NCI-H82 treated with DMSO at 0.1 percent for 48 hours (cell line): ENCODE data around the gene TFEB.

ENCODE experiments used
- DNase-seq: peaks from one replicate; lab custom pipeline; 2025; ENCODE audit not compliant: unreplicated experiment; lab: John Stamatoyannopoulos, UW

TFEB gene

DNA sequence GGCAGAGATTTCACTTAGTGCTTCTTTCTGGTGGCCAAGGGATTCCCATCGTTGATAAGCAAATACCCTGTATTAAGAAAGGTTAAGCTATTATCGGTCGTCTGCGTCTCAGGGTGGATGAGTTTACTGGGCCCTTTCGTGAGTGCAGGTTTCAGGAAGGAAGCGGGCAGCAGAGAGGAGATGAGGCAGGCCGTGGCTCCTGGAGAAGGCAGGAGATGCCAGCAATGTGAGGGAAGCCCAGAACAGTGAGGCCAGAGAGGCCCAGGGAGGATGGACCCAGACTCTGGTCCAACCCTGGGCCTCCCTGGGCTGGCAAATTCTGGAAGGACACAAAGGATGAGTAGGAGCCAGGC, 11.2 kb downstream of the TFEB start:
- no peak for DNase-seq

DNA sequence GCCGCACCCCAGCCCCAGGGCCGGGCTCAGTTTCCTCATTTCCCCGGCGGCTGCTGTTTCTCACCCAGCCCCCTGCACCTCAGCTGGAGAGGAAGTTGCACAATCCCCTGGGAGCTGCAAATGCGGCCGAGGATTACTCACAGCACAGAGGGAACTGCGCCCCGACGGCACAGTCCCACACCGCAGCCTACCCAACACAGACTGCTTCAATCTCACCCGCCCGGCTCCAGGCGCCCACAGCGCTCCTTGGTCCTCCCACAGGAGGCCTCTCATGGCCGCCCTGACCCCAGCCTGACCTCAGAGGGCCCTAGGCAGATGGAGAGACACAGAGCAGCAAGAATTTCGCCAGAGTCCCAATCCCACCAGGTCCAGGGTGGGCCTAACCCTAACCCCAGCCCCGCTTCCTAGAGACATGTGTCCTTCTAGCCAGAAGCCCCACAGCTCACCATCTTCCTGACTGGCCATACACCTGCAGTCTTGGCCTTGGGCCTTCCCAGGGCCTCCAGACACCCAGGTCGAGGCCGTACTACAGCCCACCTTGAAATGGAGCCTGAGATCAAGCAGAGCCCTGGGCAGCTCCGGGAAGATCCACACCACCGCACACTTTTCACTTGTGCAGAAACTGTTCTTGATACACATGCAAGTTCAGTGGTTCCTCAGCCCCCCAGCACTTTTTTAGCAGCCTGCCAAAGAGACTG, 11.7 kb downstream of the TFEB start:
- peak; percentile 16 for DNase-seq

GRCh38 chr6:41722969-41723529, 12.4 kb downstream of the TFEB start:
- DNase-seq = no peak

GRCh38 chr6:41721414-41721813, 14.0 kb downstream of the TFEB start:
- DNase-seq = no peak

GRCh38 chr6:41720783-41721182, 14.6 kb downstream of the TFEB start:
- no peak for DNase-seq

DNA sequence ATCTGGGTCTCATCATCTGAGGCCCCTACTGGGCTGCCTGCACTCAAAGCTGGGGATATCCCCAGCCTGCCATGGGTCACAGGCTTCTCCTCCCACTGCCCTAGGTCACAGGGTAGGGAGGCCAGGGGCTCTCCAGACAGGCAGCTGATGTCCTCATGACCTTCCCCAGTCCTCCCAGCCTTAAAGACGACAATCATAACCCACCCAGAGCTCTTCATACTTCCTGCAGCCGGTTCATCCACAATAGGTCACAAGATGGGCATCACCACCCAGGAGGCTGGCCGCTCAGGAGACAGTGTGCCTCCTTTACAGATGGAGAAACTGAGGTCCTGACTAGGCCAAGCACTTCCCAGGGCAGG, 15.2 kb downstream of the TFEB start:
- DNase-seq = no peak

GRCh38 chr6:41719436-41720261, 15.8 kb downstream of the TFEB start:
- DNase-seq = no peak

GRCh38 chr6:41718828-41719227, 16.6 kb downstream of the TFEB start:
- no peak for DNase-seq

DNA sequence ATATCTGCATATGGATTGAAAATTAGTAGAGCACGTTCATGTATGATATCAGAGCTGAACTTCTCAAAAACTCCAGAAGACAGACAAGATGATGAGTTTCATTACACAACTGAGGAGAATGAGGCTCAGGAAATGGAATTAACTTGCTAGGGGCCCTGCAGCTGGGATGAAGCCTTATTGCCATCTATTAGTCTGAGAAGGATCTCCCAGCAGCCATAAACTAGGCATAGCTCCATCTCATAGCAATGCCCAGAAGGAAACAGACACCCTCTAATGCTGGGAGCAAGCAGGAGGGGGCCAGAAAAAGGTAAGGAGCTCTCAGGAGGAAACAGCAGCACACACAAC, 18.0 kb downstream of the TFEB start:
- no peak for DNase-seq

DNA sequence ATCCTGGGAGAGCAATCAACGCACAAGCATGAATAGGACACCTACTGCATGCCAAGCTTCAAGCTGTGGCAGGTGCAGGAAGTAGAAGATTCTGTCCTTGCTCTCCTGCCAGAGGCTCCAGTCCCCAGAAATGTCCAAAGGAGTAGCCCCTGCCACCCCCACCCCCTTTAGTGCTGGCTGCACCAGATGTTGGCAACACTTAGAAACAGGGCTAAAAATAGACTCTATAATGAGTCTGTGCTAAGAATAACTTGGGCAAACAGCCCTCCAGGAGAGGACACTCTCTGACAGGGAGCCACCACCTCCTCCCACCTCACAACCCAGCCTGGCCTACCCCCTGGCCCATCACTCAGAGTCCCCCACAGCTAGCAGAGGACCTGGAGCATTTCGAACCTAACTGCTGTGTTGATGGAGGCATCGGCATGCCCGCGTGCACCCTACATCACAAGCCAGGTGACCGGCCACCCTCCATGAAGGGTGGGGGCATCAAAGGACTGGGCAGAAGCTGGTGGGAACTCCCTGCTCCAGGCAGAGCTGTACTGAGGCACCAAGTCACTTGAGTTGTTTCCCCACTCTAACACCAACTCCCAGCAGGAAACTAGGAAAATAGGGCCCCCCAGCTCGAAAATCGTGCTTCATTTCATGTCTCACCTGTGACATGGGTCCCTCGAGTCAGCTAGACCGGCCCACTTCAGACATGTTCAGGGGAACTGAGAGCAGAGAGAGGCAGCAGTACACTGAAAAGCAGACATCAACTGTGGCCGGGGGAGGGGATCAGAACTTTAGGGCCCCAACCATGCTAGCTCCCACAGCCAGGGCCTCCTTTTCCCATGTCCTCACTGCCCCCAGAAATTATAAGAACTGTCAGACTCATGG, 18.7 kb downstream of the TFEB start:
- no peak for DNase-seq

DNA sequence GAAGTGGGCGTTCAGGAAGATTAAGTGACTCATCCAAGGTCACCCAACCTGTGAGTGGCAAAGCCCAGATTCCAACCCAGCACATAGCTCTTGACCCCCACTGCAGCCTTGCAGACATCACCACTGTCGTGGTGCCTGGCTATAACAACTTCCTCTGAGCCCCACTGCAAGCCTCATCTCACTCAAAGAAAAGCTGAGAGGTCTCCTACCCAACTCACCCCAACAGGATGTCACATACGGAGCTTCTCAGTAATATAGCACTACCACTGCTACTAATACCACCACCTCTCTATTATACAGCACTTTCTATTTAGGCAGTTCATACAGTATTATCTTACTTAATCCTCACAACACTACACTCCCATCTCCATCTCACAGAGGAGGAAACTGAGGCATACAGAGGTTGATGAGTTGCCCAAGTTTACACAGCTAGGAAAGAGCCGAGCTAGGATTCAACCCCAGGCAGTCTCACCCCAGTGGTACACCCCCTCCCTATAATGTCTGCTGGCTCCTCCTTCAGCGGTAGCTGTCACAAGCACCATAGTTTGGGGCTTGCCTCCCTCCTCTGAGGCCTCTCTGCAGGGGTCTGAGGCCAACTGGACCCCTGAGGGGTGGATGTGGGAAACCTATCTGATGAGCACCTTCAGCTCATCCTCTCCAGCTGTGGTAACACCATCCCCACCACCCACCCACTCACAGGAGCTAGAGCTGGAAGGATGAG, 19.5 kb downstream of the TFEB start:
- DNase-seq = no peak

GRCh38 chr6:41714556-41715273, 20.7 kb downstream of the TFEB start:
- DNase-seq = no peak

- no peak for DNase-seq
These were observed 21.6 kb downstream of the TFEB start for GRCh38 chr6:41713650-41714291.

DNA sequence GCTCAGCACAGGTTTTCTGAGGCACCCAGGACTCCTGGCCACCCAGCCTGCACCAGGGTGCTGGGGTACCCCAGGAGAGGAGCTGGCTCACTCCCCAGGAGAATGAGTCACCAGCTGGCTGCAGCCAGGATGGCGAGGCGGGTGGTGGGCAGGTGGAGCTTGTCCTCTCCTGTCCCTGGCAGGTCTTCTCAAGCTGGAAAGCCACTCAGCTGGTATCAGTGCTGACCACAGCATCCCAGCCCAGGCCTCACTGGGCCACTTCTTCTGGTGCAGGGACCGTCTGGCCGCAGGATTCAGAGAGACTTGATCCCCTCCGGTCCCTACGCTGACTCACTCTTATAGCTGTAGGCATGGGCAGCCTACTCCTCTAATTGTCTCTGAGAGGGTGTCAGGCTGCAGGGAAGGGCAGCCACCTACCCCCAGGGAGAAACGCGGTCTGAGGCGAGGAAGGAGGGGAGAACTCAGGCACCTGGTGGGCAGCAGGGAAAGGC, 22.2 kb downstream of the TFEB start:
- DNase-seq = no peak

- no peak for DNase-seq
These were observed 22.7 kb downstream of the TFEB start for GRCh38 chr6:41712651-41713103.

- DNase-seq = no peak
These were observed 23.9 kb downstream of the TFEB start for GRCh38 chr6:41711323-41712038.

GRCh38 chr6:41709375-41709774, 26.0 kb downstream of the TFEB start:
- DNase-seq = no peak

DNA sequence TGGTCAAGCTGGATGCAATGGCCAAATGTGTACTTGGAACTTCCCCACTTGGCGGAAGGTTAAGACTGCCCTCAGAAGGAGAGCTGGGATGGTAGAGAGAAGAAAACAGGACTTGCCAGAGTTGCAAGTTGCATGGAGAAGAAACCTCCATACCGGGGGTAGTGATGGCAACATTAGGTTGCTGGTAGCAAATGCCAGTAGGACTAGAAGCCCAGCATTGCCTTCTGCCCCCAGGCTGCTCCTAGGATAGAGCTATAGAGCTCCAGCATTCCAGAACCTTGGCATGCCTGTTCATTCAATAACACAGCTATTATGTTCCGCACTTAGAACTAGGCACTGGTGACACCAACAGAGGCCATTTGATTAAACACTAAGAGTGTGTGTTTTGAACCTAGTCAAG, 26.6 kb downstream of the TFEB start:
- no peak for DNase-seq
